ENCODE results near the gene ZFP36.

Gene ZFP36

DNA sequence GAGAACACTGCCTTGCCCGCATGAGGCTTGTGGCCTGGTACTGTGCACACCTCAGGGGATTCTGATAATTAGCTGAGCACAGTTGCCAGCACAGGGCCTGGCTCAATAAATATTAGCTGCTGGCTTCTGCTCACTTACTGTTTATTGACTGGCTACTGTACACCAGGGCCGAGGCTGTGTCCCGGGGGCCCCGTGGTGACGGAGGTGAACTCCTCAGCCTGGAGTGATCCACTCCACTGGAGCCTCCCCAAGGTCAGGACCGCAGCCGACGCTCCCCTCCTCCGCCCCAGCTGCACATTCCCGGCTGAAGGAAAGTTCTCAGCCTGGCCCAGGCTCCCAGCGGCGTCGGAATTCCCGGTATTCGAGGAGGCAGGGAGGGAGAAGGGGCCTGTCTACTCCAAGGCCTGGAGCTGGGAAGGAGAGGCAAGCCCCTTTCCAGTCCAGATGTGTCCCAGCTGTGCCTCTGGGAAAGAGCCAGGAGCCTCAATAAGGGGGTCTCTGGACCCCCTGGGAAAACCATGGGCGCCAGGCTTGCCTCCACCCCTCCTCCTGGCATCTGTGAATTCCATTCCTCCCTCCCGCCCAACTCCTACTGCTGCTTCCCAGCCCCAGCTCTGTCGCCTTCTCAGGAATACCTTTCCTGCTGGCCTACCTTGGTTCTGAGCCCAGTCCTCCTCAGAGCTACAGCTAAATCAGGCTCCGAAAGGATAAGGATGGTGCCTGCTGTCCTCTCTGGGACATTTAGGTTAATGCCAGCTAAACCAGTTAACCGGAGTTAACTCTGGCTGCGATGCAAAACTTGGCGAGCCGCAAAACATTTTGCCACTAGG is 21.9 kb downstream of the ZFP36 start:
- no peaks in the 10 kb centered on the region for H3K27me3 ChIP-seq (ENCODE audit: insufficient read depth, low read length)
- peak overlapping the region; percentile 50 for H3K27ac ChIP-seq (ENCODE audit: low read length)
- H3K4me3 ChIP-seq (ENCODE audit: low read length) = peak overlapping the region; percentile 36; the same call in 1 of the 2 replicates
- no peaks in the 10 kb centered on the region for H3K9me3 ChIP-seq (ENCODE audit: insufficient read depth, low read depth, low read length)
- peaks cover 45% of the 10 kb centered on the region for H3K36me3 ChIP-seq (ENCODE audit: insufficient read depth, low read depth, low read length)
- H3K9ac ChIP-seq (ENCODE audit: low read depth, low read length) = peak overlapping the region; percentile 71
- peaks cover 15% of the 10 kb centered on the region for H3K4me1 ChIP-seq (ENCODE audit: insufficient read depth, low read length)

DNA sequence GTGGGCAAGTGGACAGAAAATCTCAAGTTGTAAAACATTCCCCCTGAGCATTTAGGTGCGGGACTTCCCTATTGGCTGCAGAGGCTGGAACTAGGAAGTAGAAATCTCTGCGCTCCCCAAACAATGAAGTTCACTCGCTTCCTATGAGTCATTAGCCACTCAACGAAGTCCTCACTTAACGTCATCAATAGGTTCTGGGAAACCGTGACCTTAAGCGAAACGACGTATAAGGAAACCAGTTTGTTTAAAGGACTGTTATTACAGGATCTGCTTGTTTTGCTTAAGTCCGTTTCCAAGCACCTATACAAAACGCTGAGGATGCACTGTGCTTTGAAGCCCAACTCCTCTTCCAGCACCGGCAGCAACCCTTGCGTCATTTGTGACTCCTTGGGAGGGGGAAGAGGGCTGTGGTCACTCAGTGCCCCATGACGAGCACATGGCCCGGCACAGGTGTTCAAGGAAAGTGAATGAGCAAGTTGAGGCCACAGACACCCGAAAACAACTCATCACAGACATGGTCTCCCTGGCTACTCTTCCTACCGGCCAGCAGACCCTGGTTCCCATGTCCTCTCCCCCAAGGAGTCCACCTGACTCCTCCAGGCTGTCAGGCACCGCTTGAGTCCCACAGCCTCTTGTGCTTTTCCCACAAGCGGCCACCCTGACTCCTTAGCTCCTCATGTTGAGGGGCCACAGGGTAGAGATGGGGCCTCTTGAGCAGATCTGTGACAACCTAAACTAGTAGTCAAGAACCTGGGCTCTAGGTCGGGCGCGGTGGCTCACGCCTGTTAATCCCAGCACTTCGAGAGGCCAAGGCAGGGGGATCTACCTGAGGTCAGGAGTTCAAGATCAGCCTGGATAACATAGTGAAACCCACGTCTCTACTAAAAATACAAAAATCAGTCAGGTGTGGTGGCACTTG is 24.3 kb downstream of the ZFP36 start:
- Histone ChIP-seq H3K27me3 (ENCODE audit: insufficient read depth, low read length) (no peaks in the 10 kb centered on the region), H3K4me3 (ENCODE audit: low read length) (no peak overlapping the region), H3K4me1 (ENCODE audit: insufficient read depth, low read length) (peaks cover 20% of the 10 kb centered on the region), H3K27ac (ENCODE audit: low read length) (peak overlapping the region; percentile 51), H3K9me3 (ENCODE audit: insufficient read depth, low read depth, low read length) (no peaks in the 10 kb centered on the region), H3K36me3 (ENCODE audit: insufficient read depth, low read depth, low read length) (peaks cover 42% of the 10 kb centered on the region), H3K9ac (ENCODE audit: low read depth, low read length) (0 out of 2 replicates have a peak overlapping the region, but pooled peaks have one; percentile 10)

DNA sequence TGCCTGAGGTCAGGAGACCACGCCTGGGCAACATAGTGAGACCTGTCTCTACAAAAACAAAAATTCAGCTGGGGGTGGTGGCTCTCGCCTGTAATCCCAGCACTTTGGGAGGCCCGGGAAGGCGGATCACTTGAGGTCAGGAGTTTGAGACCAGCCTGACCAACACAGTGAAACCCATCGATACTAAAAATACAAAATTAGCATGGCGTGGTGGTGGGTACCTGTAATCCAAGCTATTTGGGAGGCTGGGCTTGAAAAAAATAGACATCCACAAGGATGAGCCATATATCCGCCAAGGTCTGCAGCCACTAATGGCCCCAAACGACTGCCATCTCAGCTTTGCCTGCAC is 26.0 kb downstream of the ZFP36 start:
- H3K4me3 ChIP-seq (ENCODE audit: low read length) = no peak overlapping the region
- H3K9me3 ChIP-seq (ENCODE audit: insufficient read depth, low read depth, low read length) = no peaks in the 10 kb centered on the region
- H3K9ac ChIP-seq (ENCODE audit: low read depth, low read length) = no peak overlapping the region
- peaks cover 39% of the 10 kb centered on the region for H3K36me3 ChIP-seq (ENCODE audit: insufficient read depth, low read depth, low read length)
- H3K4me1 ChIP-seq (ENCODE audit: insufficient read depth, low read length) = peaks cover 21% of the 10 kb centered on the region
- H3K27me3 ChIP-seq (ENCODE audit: insufficient read depth, low read length) = no peaks in the 10 kb centered on the region
- no peak overlapping the region for H3K27ac ChIP-seq (ENCODE audit: low read length)

DNA sequence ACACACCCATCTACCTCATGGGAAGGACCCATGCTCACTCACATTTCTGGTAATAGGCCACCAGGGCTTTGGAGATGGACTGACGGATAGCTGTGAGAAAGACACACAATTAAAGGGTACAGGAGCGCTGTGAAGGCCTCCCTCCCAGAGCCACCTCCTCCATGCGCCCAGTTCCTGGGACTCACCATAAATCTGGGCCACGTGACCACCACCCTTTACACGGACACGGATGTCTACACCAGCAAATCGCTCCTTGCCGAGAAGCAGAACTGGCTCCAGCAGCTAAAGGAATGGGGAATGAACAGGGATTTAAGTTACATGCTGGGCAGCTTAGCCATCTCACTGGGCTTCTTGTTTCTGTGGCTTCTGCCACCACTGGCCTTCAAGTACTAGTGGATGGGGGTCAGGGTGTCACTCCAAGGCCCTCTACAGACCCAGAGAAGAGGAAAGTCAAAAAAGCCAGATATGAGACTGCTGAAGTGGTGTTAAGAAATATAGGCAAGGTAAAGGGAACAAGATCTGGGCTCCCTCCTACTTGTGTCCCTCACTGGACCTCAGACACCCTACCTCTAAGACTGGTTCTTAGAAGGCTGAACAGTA is 26.9 kb downstream of the ZFP36 start:
- H3K4me1 ChIP-seq (ENCODE audit: insufficient read depth, low read length) = peaks cover 16% of the 10 kb centered on the region
- peak overlapping the region; percentile 100; the same call in 1 of the 2 replicates for H3K9ac ChIP-seq (ENCODE audit: low read depth, low read length)
- peaks cover 39% of the 10 kb centered on the region for H3K36me3 ChIP-seq (ENCODE audit: insufficient read depth, low read depth, low read length)
- H3K4me3 ChIP-seq (ENCODE audit: low read length) = peak overlapping the region; percentile 99; the same call in 1 of the 2 replicates
- no peaks in the 10 kb centered on the region for H3K27me3 ChIP-seq (ENCODE audit: insufficient read depth, low read length)
- H3K27ac ChIP-seq (ENCODE audit: low read length) = no peak overlapping the region
- H3K9me3 ChIP-seq (ENCODE audit: insufficient read depth, low read depth, low read length) = no peaks in the 10 kb centered on the region

DNA sequence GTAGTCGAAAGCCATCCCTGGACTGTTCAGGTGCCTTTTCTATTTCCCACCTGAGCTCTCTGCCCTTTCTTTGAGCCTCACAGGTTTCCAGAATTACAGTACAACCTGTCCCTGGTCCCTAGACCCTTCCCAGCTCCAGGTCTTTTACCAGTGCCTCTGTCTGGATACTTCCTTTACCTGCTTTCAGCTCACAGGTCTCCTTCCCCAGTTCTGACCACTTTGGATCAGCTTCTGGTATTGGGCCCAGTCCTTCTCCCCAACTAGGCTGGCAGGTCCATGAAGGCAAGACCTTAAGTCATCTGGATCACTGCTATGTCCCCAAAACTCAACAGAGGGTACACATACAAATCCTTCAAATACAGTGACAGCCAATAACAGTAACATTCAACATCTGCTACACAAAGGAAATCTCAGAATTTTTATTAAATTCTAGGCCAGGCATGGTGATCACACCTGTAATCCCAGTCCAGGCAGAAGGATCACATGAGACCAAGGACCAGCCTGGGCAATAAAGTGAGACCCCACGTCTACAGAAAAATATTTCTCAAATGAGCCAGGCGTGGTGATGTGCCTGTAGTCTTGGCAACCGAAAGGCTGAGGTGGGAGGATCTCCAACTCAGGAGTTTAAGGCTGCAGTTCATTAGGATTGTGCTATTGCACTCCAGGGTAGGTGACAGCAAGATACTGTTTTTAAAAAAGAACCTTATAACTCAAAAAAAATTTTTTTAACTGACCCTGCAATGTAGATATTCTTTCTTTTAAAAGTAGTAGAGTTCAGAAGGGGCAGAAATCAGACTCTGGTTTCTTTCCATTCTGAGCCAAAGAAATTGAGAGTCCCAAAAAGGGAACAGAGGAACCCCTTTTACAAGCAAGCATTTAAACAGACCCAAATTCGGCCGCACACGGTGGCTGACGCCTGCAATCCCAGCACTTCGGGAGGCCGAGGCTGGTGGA is 27.8 kb downstream of the ZFP36 start:
- H3K4me1 ChIP-seq (ENCODE audit: insufficient read depth, low read length) = peaks cover 10% of the 10 kb centered on the region; the same call in 1 of the 2 replicates
- peaks cover 39% of the 10 kb centered on the region for H3K36me3 ChIP-seq (ENCODE audit: insufficient read depth, low read depth, low read length)
- H3K27me3 ChIP-seq (ENCODE audit: insufficient read depth, low read length) = no peaks in the 10 kb centered on the region
- H3K9me3 ChIP-seq (ENCODE audit: insufficient read depth, low read depth, low read length) = no peaks in the 10 kb centered on the region
- H3K9ac ChIP-seq (ENCODE audit: low read depth, low read length) = peak overlapping the region; percentile 100
- peak overlapping the region; percentile 99 for H3K4me3 ChIP-seq (ENCODE audit: low read length)
- H3K27ac ChIP-seq (ENCODE audit: low read length) = no peak overlapping the region

DNA sequence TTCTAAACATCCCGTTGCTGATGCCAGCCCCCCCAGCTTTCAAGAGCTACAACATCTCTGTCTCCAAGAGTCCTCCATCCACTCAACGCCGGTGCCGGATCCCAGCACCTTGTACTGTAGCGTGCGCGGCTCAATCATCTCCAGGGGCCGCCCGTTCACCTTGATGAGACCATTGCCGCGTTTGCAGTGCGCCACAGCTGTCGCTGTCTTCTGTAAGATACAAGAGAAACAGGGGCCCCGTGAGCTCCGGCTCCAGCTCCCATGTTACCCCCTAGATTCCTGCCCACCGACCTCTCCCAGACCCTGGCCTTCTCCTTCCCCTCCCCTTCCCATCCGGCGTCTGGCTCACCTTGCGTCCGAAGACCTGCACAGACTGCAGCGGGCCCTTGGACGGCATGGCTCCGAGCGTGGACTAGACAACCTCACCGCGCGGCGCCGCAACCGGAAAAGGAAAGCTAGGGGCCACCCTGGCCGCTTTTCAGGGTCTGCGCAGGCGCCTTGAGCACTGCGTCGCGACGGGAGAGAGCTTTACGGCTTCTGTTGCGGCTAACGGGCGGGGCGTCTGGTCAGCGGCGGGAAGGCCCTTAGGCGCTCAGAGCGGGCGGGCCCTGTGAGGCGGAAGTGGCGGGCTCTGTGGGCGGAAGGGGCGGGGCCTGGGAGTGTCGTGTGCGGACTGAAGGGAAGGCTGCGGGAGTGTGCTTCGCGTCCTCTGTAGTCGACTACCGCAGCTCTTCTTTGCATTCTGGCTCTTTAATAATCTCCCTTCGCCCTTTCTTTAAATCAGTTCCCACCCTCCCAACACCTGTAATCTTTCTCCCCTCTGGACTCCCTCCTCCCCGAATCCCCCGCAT is 29.1 kb downstream of the ZFP36 start, which contains the start of gene RPS16:
Gene RPS16 (minus strand): TSS at position 451 of the 851 bp plus-strand sequence. CDS start 54 bp downstream, at position 397.
- Histone ChIP-seq H3K9ac (ENCODE audit: low read depth, low read length) (peak within 1 kb of the TSS; percentile 100), H3K36me3 (ENCODE audit: insufficient read depth, low read depth, low read length) (peaks cover 39% of the 10 kb centered on the region), H3K27me3 (ENCODE audit: insufficient read depth, low read length) (no peaks in the 10 kb centered on the region), H3K4me3 (ENCODE audit: low read length) (peak within 1 kb of the TSS; percentile 99), H3K27ac (ENCODE audit: low read length) (peak within 1 kb of the TSS; percentile 92), H3K4me1 (ENCODE audit: insufficient read depth, low read length) (peaks cover 10% of the 10 kb centered on the region; the same call in 1 of the 2 replicates), H3K9me3 (ENCODE audit: insufficient read depth, low read depth, low read length) (no peaks in the 10 kb centered on the region)

DNA sequence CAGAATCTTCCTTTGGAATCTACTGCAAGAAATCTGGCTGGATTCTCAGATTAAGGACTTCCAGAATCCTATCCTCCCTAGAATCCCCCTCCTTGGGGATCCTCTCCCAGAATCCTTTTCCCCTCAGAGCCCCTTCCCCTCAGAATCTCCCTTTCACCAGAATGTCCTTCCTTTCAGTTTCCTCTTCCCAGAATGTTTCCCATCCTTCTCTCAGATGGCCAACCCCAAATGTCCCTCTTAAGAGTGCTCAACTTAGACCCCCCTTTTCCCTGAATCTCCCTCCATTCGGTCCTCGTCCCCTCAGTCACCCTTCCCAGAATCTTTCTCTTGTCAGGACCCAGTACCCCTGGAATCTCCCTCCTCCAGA is 29.7 kb downstream of the ZFP36 start:
- Histone ChIP-seq H3K4me1 (ENCODE audit: insufficient read depth, low read length) (peaks cover 10% of the 10 kb centered on the region; the same call in 1 of the 2 replicates), H3K36me3 (ENCODE audit: insufficient read depth, low read depth, low read length) (peaks cover 37% of the 10 kb centered on the region), H3K27me3 (ENCODE audit: insufficient read depth, low read length) (no peaks in the 10 kb centered on the region), H3K9me3 (ENCODE audit: insufficient read depth, low read depth, low read length) (no peaks in the 10 kb centered on the region), H3K4me3 (ENCODE audit: low read length) (peak overlapping the region; percentile 99), H3K27ac (ENCODE audit: low read length) (peak overlapping the region; percentile 86), H3K9ac (ENCODE audit: low read depth, low read length) (peak overlapping the region; percentile 96)

DNA sequence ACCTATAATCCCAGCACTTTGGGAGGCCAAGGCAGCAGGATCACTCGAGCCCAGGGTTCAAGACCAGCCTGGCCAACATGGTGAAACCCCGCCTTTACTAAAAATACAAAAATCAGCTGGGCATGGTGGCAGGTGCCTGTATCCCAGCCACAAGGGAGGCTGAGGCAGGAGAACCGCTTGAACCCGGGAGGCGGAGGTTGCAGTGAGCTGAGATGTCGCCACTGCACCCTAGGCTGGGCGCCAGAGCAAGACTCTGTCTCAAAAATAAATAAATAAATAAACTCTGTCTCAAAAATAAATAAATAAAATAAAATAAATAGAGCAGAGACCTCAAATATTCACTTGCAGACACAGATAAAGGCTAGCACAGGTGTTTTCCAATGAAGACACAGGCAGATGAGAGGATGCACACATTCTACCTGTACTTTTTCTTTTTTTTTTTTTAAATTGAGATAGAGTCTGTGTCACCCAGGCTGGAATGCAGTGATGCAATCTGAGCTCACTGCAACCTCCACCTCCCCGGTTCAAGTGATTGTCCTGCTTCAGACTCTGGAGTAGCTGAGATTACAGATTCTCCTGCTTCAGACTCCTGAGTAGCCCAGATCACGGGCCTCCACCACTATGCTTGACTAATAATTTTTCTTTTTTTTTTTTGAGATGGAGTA is 31.8 kb downstream of the ZFP36 start:
- H3K27me3 ChIP-seq (ENCODE audit: insufficient read depth, low read length) = no peaks in the 10 kb centered on the region
- peaks cover 10% of the 10 kb centered on the region; the same call in 1 of the 2 replicates for H3K4me1 ChIP-seq (ENCODE audit: insufficient read depth, low read length)
- H3K9ac ChIP-seq (ENCODE audit: low read depth, low read length) = no peak overlapping the region
- no peak overlapping the region for H3K27ac ChIP-seq (ENCODE audit: low read length)
- no peak overlapping the region for H3K4me3 ChIP-seq (ENCODE audit: low read length)
- H3K9me3 ChIP-seq (ENCODE audit: insufficient read depth, low read depth, low read length) = no peaks in the 10 kb centered on the region
- peaks cover 22% of the 10 kb centered on the region for H3K36me3 ChIP-seq (ENCODE audit: insufficient read depth, low read depth, low read length)

DNA sequence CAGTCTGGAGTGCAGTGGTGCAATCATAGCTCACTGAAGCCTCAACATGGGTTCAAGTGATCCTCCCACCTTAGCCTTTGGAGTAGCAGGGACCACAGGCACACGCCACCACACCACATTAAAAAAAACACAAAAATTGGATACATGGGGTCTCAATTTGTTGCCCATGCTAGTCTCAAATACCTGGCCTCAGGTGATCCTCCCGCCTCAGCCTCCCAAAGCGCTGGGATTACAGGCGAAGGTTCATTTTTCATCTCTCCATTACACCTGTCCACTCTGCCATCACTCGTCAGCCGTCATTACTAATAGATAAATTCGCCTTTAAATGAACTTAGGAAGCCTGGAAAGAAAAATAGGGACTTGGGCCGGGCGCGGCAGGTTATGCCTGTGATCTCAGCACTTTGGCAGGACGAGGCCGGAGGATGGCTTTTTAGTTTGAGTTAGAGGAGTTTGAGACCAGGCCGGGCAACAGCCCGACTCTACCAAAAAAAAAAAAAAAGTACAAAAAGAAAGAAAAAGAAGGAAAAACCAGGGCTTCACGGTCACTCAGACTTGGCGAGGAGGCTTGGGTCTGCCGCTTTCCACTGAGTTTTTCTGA is 38.0 kb downstream of the ZFP36 start:
- Histone ChIP-seq H3K27me3 (ENCODE audit: insufficient read depth, low read length) (no peaks in the 10 kb centered on the region), H3K4me1 (ENCODE audit: insufficient read depth, low read length) (0 out of 2 replicates have a peak, but pooled peaks cover 4% of the 10 kb centered on the region), H3K9ac (ENCODE audit: low read depth, low read length) (peak overlapping the region; percentile 94), H3K9me3 (ENCODE audit: insufficient read depth, low read depth, low read length) (no peaks in the 10 kb centered on the region), H3K36me3 (ENCODE audit: insufficient read depth, low read depth, low read length) (peaks cover 23% of the 10 kb centered on the region), H3K4me3 (ENCODE audit: low read length) (peak overlapping the region; percentile 88), H3K27ac (ENCODE audit: low read length) (peak overlapping the region; percentile 5)
